ENCODE measurements around the gene RAPGEF1.

RAPGEF1 gene

GRCh38 chr9:131534721-131535237, 205.1 kb downstream of the RAPGEF1 start:
- no peak for TF ChIP-seq FOXP2 (optimal IDR thresholded peaks at IDR 0.05; ENCODE audit: borderline replicate concordance, extremely low read depth, extremely low read length, insufficient read depth)
- TF ChIP-seq SIN3A (IDR thresholded peaks at IDR 0.05; ENCODE audit: borderline replicate concordance, insufficient read depth, low read length), result no peak
- TF ChIP-seq, protein P1, sequence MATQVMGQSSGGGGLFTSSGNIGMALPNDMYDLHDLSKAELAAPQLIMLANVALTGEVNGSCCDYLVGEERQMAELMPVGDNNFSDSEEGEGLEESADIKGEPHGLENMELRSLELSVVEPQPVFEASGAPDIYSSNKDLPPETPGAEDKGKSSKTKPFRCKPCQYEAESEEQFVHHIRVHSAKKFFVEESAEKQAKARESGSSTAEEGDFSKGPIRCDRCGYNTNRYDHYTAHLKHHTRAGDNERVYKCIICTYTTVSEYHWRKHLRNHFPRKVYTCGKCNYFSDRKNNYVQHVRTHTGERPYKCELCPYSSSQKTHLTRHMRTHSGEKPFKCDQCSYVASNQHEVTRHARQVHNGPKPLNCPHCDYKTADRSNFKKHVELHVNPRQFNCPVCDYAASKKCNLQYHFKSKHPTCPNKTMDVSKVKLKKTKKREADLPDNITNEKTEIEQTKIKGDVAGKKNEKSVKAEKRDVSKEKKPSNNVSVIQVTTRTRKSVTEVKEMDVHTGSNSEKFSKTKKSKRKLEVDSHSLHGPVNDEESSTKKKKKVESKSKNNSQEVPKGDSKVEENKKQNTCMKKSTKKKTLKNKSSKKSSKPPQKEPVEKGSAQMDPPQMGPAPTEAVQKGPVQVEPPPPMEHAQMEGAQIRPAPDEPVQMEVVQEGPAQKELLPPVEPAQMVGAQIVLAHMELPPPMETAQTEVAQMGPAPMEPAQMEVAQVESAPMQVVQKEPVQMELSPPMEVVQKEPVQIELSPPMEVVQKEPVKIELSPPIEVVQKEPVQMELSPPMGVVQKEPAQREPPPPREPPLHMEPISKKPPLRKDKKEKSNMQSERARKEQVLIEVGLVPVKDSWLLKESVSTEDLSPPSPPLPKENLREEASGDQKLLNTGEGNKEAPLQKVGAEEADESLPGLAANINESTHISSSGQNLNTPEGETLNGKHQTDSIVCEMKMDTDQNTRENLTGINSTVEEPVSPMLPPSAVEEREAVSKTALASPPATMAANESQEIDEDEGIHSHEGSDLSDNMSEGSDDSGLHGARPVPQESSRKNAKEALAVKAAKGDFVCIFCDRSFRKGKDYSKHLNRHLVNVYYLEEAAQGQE (IDR thresholded peaks at IDR 0.05; ENCODE audit: insufficient read depth in 1 of 2, low read depth in 2 of 2, low read length in 2 of 2), result no peak
- no peak for TF ChIP-seq TAF1 (IDR thresholded peaks at IDR 0.05; ENCODE audit: borderline replicate concordance, insufficient read depth, low read length)
- TF ChIP-seq POLR2AphosphoS5 (IDR thresholded peaks at IDR 0.05; ENCODE audit: low read depth, low read length), result no peak

DNA sequence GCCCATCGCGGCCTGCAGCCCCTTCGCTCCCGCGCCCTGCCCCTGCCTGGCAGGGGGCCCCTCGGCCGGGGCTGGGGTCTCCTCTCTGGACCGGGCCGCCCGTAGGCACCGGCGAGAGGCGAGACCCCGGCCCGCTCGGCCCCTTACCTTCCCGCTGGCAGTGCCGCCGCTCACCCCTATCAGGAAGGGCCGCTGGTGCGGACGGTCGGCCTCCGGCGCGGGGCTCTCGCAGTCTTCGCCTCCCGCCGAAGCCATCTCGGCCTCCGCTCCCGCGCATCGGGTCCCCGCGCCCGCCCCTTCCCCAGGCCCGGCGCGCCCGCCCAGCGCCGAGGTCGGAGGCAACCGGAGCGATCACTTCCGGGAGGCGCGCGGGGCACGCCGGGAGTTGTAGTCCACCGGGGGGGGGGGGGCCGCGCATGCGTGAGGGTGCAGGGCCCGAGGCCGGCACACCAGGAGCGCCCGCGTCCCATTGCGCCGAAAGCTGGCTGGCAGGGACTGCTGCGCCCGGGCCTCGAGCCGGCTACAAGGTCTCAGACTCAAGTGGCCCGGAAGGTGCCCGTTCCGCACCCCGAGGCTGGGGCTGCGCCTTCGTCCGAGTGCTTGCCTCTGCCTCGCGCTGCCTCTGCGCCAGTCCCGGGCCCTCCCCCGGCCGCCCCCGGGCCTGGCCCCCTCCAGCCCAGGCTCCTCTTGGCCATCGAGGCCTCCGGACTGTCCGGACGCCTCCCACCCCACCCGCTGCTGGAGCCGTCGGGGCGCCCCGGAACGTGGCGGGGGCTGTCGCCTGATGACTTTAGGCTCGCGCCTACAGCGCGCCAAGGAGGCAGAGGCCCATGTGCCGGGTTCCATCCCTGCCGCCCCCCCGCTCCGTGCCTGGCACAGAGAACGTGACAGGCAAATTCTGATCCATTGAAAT, 208.7 kb downstream of the RAPGEF1 start, which contains the start of gene UCK1:
Gene UCK1, minus strand, starts transcription at position 344 of the 913 bp plus-strand sequence. Its CDS starts 89 bp downstream, at position 255.
- TF ChIP-seq FOXP2 (optimal IDR thresholded peaks at IDR 0.05; ENCODE audit: borderline replicate concordance, extremely low read depth, extremely low read length, insufficient read depth) (peak; percentile 46), POLR2AphosphoS5 (IDR thresholded peaks at IDR 0.05; ENCODE audit: low read depth, low read length) (peak; percentile 40; the same call in 1 of the 2 replicates), SIN3A (IDR thresholded peaks at IDR 0.05; ENCODE audit: borderline replicate concordance, insufficient read depth, low read length) (no peak), TAF1 (IDR thresholded peaks at IDR 0.05; ENCODE audit: borderline replicate concordance, insufficient read depth, low read length) (no peak)
- TF ChIP-seq, protein P1 (IDR thresholded peaks at IDR 0.05; ENCODE audit: insufficient read depth in 1 of 2, low read depth in 2 of 2, low read length in 2 of 2), result no peak

DNA sequence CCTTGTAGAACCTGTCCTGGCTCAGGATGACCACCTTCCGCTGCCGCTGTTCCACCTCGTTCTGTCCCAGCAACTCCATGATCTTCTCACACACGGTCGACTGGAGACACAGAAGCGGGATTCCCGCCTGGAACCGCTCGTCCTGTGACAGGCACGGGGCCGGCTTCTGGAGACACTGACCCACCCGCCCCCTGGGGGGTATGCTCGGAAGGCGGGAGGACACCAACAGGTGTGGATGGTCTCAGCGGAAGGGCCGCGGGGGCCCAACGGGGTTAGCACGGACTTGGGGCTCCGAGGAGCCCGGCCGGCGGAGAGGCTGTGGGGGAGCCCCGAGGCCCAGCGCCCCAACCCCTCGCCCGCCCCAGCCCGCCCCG, 209.3 kb downstream of the RAPGEF1 start:
- TF ChIP-seq FOXP2 (optimal IDR thresholded peaks at IDR 0.05; ENCODE audit: borderline replicate concordance, extremely low read depth, extremely low read length, insufficient read depth) (no peak), SIN3A (IDR thresholded peaks at IDR 0.05; ENCODE audit: borderline replicate concordance, insufficient read depth, low read length) (no peak), POLR2AphosphoS5 (IDR thresholded peaks at IDR 0.05; ENCODE audit: low read depth, low read length) (no peak), TAF1 (IDR thresholded peaks at IDR 0.05; ENCODE audit: borderline replicate concordance, insufficient read depth, low read length) (no peak)
- TF ChIP-seq, protein P1 (IDR thresholded peaks at IDR 0.05; ENCODE audit: insufficient read depth in 1 of 2, low read depth in 2 of 2, low read length in 2 of 2), result no peak

- TF ChIP-seq TAF1 (IDR thresholded peaks at IDR 0.05; ENCODE audit: borderline replicate concordance, insufficient read depth, low read length) (no peak), POLR2AphosphoS5 (IDR thresholded peaks at IDR 0.05; ENCODE audit: low read depth, low read length) (no peak), FOXP2 (optimal IDR thresholded peaks at IDR 0.05; ENCODE audit: borderline replicate concordance, extremely low read depth, extremely low read length, insufficient read depth) (no peak), SIN3A (IDR thresholded peaks at IDR 0.05; ENCODE audit: borderline replicate concordance, insufficient read depth, low read length) (no peak)
- TF ChIP-seq, protein P1 (IDR thresholded peaks at IDR 0.05; ENCODE audit: insufficient read depth in 1 of 2, low read depth in 2 of 2, low read length in 2 of 2), result no peak
Observed at GRCh38 chr9:131529597-131530545, 210.0 kb downstream of the RAPGEF1 start.
